ENCODE results near the gene UHRF1. TPM values are rescaled to one million over a fixed set of nuclear protein-coding genes. Genes with fewer than 3 reads are reported as not detected.

Gene UHRF1
- total RNA-seq, 3 donors from 2014 or later = 0.32 to 0.66 (median 0.44) TPM

- H3K4me3 ChIP-seq = peak within 1 kb of the TSS; percentile 87 to 95 (median 93)
- H3K27ac ChIP-seq = peak within 1 kb of the TSS; percentile 90 to 97
- H3K9me3 ChIP-seq = no peaks in the 10 kb centered on the region
- TF ChIP-seq POLR2A (IDR thresholded peaks at IDR 0.05) = no peak
- peak in 2 of 3 donors; percentile 45 to 59 for TF ChIP-seq POLR2AphosphoS5 (IDR thresholded peaks at IDR 0.05)
- H3K27me3 ChIP-seq = no peaks in the 10 kb centered on the region
- no peaks in the 10 kb centered on the region for H3K36me3 ChIP-seq
- intact Hi-C loops (cut with DNase I; ENCODE audit: low total_unique reads) = loop anchor here (10.0 kb wide), 1 partner anchor 53 kb away; no protein-coding TSS in a partner anchor
- H3K4me1 ChIP-seq = no peaks in the 10 kb centered on the region
- DNase-seq (ENCODE audit: low spot score in 2 of 2) = peak; percentile 97 to 99
Measured at GRCh38 chr19:4867534-4868285, 41.6 kb upstream of the UHRF1 start, which contains the start of gene PLIN3. Gene PLIN3, minus strand, starts transcription at chr19:4867667. Its CDS starts 6,273 bp downstream, at chr19:4861394.

DNA sequence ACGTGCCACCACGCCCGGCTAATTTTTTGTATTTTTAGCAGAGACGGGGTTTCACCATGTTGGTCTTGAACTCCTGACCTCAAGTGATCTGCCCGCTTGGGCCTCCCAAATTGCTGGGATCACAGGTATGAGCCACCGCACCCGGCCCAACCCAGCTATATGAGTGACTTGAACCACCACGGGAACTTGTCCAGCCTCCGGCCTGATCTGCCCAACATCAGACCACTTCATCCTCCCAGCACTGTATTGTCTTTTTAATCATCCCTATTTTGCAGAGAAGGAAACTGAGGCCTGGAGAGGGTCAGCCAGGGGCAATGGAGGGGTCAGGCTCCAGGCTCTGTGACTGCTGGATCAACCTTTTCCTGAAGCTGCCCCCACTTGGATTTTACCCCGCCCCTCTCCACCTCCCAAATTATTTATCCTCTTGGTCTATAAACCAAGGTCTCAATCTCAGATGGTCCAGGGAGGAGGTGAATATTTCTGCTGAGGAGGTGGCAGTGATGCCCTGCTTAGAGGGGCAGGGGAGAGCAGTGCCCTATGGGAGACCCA lies 40.9 kb upstream of the UHRF1 start:
- intact Hi-C loops (cut with DNase I; ENCODE audit: low total_unique reads) = loop anchor here (10.0 kb wide), 1 partner anchor 54 kb away; no protein-coding TSS in a partner anchor
- Histone ChIP-seq H3K4me3 (peak overlapping the region in 2 of 3 donors; percentile 87 to 95), H3K27me3 (no peaks in the 10 kb centered on the region), H3K9me3 (no peaks in the 10 kb centered on the region), H3K27ac (peak overlapping the region; percentile 90 to 97), H3K4me1 (no peaks in the 10 kb centered on the region), H3K36me3 (no peaks in the 10 kb centered on the region)
- TF ChIP-seq POLR2A (IDR thresholded peaks at IDR 0.05) (no peak), CTCF (IDR thresholded peaks at IDR 0.05) (no peak), POLR2AphosphoS5 (IDR thresholded peaks at IDR 0.05) (no peak)
- DNase-seq (ENCODE audit: low spot score in 2 of 2) = no peak

DNA sequence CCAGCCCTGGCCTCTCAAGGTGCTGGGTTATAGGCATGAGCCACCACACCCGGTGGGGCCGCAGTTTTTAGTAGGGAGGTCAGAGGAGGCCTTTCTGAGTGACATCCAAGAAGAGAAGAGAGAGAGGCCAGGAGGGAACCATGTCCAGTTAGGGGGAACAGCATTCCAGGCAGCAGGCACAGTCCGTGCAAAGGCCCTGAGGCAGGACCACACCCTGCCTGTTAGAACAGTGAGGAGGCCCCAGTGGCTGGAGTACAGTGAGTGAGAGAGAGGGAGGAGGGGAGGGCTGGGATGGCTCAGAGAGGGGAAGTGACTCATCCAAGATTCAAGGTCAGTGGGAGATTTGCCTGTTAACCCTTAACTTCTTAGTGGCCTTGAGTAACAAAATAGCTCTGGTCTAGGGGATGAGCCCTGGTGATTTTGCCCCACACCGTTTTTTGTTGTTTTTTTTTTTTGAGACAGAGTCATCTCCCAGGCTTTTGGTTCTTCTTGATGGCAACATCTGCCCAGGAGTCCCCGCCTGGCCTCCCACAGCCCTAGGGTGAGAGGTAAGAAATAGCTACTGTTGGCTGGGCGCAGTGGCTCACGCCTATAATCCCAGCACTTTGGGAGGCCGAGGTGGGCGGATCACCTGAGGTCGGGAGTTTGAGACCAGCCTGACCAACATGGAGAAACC lies 39.1 kb upstream of the UHRF1 start:
- DNase-seq (ENCODE audit: low spot score in 2 of 2) = no peak
- Histone ChIP-seq H3K4me1 (no peaks in the 10 kb centered on the region), H3K36me3 (no peaks in the 10 kb centered on the region), H3K27me3 (no peaks in the 10 kb centered on the region), H3K4me3 (no peak overlapping the region), H3K27ac (no peak overlapping the region), H3K9me3 (no peaks in the 10 kb centered on the region)
- intact Hi-C loops (cut with DNase I; ENCODE audit: low total_unique reads) = no loop called here
- TF ChIP-seq CTCF (IDR thresholded peaks at IDR 0.05) (no peak), POLR2AphosphoS5 (IDR thresholded peaks at IDR 0.05) (no peak), POLR2A (IDR thresholded peaks at IDR 0.05) (no peak)

GRCh38 chr19:4871711-4872110 lies 37.6 kb upstream of the UHRF1 start:
- Histone ChIP-seq H3K4me1 (no peaks in the 10 kb centered on the region), H3K4me3 (no peak overlapping the region), H3K36me3 (no peaks in the 10 kb centered on the region), H3K9me3 (no peaks in the 10 kb centered on the region), H3K27me3 (no peaks in the 10 kb centered on the region), H3K27ac (no peak overlapping the region)
- intact Hi-C loops (cut with DNase I; ENCODE audit: low total_unique reads) = no loop called here
- no peak for DNase-seq (ENCODE audit: low spot score in 2 of 2)
- no peak for TF ChIP-seq POLR2A (IDR thresholded peaks at IDR 0.05)
- no peak for TF ChIP-seq CTCF (IDR thresholded peaks at IDR 0.05)
- TF ChIP-seq POLR2AphosphoS5 (IDR thresholded peaks at IDR 0.05) = no peak

GRCh38 chr19:4873930-4874329 lies 35.4 kb upstream of the UHRF1 start:
- no peak overlapping the region for H3K4me3 ChIP-seq
- TF ChIP-seq CTCF (IDR thresholded peaks at IDR 0.05) (no peak), POLR2A (IDR thresholded peaks at IDR 0.05) (no peak), POLR2AphosphoS5 (IDR thresholded peaks at IDR 0.05) (no peak)
- no peak for DNase-seq (ENCODE audit: low spot score in 2 of 2)
- intact Hi-C loops (cut with DNase I; ENCODE audit: low total_unique reads) = no loop called here
- H3K9me3 ChIP-seq = no peaks in the 10 kb centered on the region
- no peaks in the 10 kb centered on the region for H3K4me1 ChIP-seq
- no peaks in the 10 kb centered on the region for H3K36me3 ChIP-seq
- H3K27ac ChIP-seq = no peak overlapping the region
- H3K27me3 ChIP-seq = no peaks in the 10 kb centered on the region

Data from breast epithelium (tissue), 4 donors.